HAP-1 (cell line): ENCODE measurements around the gene BEAN1.

ENCODE experiments used
- DNase-seq, 2 experiments: peaks; one replicate each; pipeline ENCODE4 v3.0.0-alpha.2; 2016 to 2020; ENCODE audit warnings: low spot score in 2 of 2
- H3K27me3 ChIP-seq: fragments of 250-450 bp; sonication (Bioruptor Pico); 2 replicates; pipeline ENCODE4 v1.5.1; 2020; ENCODE audit warnings: low read depth, mild to moderate bottlenecking, moderate library complexity
- H3K36me3 ChIP-seq: fragments of 250-450 bp; sonication (Bioruptor Pico); replicated peaks from 2 replicates; pipeline ENCODE4 v1.5.1; 2020; ENCODE audit warnings: mild to moderate bottlenecking
- H3K4me1 ChIP-seq: fragments of 250-450 bp; sonication (Bioruptor Pico); 2 replicates; pipeline ENCODE4 v1.5.1; 2020; ENCODE audit warnings: mild to moderate bottlenecking
- H3K4me3 ChIP-seq: fragments of 250-450 bp; sonication (Bioruptor Pico); 2 replicates; pipeline ENCODE4 v1.5.1; 2020; ENCODE audit warnings: mild to moderate bottlenecking, moderate library complexity
- H3K9me3 ChIP-seq: fragments of 250-450 bp; sonication (Bioruptor Pico); 2 replicates; pipeline ENCODE4 v1.5.1; 2020; ENCODE audit warnings: mild to moderate bottlenecking, moderate library complexity
- in situ Hi-C: fragments of 300-500 bp; cut with MboI; formaldehyde crosslinking; loops from 3 replicates; pipeline ENCODE4 v1.14.3; 2020; ENCODE audit warnings: low sequenced_read_pairs, inconsistent platforms, mixed read lengths

Gene BEAN1

GRCh38 chr16:66388350-66389139, 38.5 kb upstream of the BEAN1 start:
- H3K36me3 ChIP-seq, result no peaks in the 10 kb centered on the region
- in situ Hi-C loops, result no loop called here
- DNase-seq, result no peak

DNA sequence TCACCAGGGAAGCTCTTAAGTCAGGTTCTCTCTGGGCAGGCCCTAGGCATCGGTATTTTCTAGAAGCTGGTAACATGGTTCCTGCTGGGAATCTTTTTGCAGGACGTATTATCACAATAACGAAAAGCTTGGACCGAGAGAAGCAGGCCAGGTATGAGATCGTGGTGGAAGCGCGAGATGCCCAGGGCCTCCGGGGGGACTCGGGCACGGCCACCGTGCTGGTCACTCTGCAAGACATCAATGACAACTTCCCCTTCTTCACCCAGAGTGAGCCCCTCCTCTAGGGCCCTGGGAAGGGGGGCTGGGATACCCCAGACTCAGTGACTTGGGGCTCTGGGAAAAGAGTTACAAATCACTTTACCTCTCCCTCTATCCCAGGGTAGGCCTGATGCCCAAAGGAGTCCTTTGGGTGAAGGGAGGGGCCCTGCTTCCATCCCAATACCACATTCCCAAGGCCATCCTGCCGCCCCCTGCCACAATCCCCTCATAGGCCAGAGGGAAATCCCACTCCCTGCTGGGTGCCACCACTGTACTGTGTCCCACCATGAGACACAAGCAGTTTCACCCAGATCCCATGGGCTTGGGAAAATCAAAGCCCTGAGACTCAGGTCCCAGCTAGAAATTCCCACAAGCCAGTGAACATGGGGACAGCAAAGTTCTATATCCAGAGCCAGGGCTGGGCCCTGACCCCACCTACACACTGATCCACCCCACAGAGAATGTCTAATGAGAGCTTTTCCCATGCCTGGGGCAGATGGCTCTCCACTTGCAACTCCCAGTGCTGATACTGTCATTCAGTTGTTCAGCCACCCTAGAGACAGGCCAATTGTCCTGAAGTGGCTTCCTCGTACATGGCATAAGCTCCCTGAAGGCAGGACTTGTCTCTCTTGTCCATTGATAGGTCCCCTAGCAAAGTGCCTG, 37.6 kb upstream of the BEAN1 start:
- H3K27me3 ChIP-seq, result no peaks in the 10 kb centered on the region; the same call in 1 of the 2 replicates
- no peaks in the 10 kb centered on the region for H3K36me3 ChIP-seq
- no peaks in the 10 kb centered on the region for H3K4me1 ChIP-seq
- no peak for DNase-seq
- H3K4me3 ChIP-seq, result no peak overlapping the region
- H3K9me3 ChIP-seq, result no peaks in the 10 kb centered on the region
- in situ Hi-C loops, result no loop called here

More at GRCh38 chr16:66388350-66389139, 38.5 kb upstream of the BEAN1 start:
- H3K9me3 ChIP-seq, result no peaks in the 10 kb centered on the region
- no peaks in the 10 kb centered on the region; the same call in 1 of the 2 replicates for H3K27me3 ChIP-seq
- H3K4me3 ChIP-seq, result no peak overlapping the region
- H3K4me1 ChIP-seq, result no peaks in the 10 kb centered on the region

GRCh38 chr16:66390346-66391108, 36.6 kb upstream of the BEAN1 start:
- no peaks in the 10 kb centered on the region; the same call in 1 of the 2 replicates for H3K27me3 ChIP-seq
- H3K4me1 ChIP-seq, result no peaks in the 10 kb centered on the region
- no peaks in the 10 kb centered on the region for H3K9me3 ChIP-seq
- H3K4me3 ChIP-seq, result no peak overlapping the region
- DNase-seq, result no peak
- in situ Hi-C loops, result no loop called here
- H3K36me3 ChIP-seq, result no peaks in the 10 kb centered on the region

DNA sequence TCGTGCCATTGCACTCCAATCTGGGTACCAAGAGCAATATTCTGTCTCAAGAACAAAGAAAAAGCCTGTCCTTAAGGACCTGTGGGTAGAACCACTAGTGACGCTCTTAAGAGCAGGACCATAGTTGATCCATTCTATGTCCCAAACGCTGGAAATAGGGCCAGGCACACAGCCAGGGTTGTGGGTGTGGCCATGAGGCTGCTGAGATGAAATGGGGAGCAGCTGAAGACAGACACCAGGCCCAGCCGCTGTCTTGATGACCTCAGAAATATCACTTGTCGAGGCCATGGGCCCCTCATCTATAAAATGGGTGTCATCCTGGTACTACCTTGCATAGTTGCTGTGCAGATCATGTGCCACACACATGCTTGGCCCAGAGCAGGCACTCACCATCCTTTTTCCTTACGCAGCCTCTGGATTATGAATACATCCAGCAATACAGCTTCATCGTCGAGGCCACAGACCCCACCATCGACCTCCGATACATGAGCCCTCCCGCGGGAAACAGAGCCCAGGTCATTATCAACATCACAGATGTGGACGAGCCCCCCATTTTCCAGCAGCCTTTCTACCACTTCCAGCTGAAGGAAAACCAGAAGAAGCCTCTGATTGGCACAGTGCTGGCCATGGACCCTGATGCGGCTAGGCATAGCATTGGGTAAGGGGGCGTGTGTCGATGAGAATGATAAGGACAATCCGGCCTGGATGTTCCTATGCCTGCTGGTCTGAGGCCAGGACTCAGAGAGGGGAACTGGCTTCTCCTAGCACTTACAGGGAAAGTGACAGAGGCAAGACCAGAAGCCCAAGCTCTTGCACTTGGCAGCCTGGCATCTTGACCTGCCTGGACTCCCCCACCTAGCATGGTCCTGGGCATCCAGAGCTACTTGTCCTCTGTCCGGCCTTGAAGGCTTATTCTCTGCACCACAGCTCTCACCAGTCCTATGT, 35.1 kb upstream of the BEAN1 start:
- H3K9me3 ChIP-seq, result no peaks in the 10 kb centered on the region
- in situ Hi-C loops, result no loop called here
- H3K36me3 ChIP-seq, result no peaks in the 10 kb centered on the region
- H3K4me1 ChIP-seq, result no peaks in the 10 kb centered on the region
- no peaks in the 10 kb centered on the region for H3K27me3 ChIP-seq
- no peak overlapping the region for H3K4me3 ChIP-seq
- DNase-seq, result no peak

DNA sequence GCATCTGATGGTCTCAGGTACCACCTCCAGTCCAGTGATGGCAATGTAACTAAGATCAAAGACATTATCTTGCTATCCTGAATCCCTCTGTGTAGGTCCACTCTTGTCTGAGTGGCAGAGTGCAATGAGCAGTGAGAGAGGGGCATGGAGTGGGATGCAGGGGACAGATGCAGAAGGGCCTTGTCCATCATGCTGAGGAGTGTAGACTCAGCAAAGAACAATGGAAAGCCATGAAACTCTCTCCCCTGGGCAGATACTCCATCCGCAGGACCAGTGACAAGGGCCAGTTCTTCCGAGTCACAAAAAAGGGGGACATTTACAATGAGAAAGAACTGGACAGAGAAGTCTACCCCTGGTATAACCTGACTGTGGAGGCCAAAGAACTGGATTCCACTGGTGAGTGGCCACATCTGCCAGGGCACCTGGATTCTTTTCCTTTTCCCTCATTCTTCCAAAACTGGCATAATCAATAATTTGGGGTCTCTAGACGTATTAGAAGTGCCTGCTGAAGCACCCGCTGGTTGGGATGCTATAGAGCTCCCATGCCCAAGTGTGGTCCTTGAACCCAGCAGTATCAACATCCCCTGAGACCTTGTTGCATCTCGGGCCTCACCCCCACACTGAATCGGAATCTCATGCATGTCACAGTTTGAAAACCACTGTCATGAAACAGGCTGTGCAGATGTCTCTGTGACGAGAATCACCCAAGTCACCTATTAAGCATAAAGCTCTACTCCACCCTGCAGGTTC, 31.1 kb upstream of the BEAN1 start:
- Histone ChIP-seq H3K9me3 (no peaks in the 10 kb centered on the region), H3K4me1 (peaks cover 9% of the 10 kb centered on the region), H3K4me3 (no peak overlapping the region), H3K36me3 (no peaks in the 10 kb centered on the region), H3K27me3 (no peaks in the 10 kb centered on the region)
- no peak for DNase-seq
- in situ Hi-C loops, result no loop called here

- DNase-seq, result no peak
- Histone ChIP-seq H3K27me3 (no peaks in the 10 kb centered on the region), H3K36me3 (no peaks in the 10 kb centered on the region), H3K4me3 (no peak overlapping the region), H3K9me3 (no peaks in the 10 kb centered on the region), H3K4me1 (peaks cover 9% of the 10 kb centered on the region)
- in situ Hi-C loops, result no loop called here
Measured at GRCh38 chr16:66397736-66398433, 29.2 kb upstream of the BEAN1 start.

GRCh38 chr16:66399031-66399430, 28.1 kb upstream of the BEAN1 start:
- no peaks in the 10 kb centered on the region for H3K9me3 ChIP-seq
- no peaks in the 10 kb centered on the region for H3K27me3 ChIP-seq
- no peaks in the 10 kb centered on the region for H3K36me3 ChIP-seq
- no peak overlapping the region for H3K4me3 ChIP-seq
- no peak for DNase-seq
- in situ Hi-C loops, result no loop called here
- peaks cover 9% of the 10 kb centered on the region for H3K4me1 ChIP-seq

- in situ Hi-C loops, result loop anchor here (10.0 to 25.0 kb wide), 2 partner anchors 337 to 465 kb away; no protein-coding TSS in a partner anchor
- peak; percentile 88 to 90 for DNase-seq
Measured at GRCh38 chr16:66399930-66400329, 27.2 kb upstream of the BEAN1 start.

DNA sequence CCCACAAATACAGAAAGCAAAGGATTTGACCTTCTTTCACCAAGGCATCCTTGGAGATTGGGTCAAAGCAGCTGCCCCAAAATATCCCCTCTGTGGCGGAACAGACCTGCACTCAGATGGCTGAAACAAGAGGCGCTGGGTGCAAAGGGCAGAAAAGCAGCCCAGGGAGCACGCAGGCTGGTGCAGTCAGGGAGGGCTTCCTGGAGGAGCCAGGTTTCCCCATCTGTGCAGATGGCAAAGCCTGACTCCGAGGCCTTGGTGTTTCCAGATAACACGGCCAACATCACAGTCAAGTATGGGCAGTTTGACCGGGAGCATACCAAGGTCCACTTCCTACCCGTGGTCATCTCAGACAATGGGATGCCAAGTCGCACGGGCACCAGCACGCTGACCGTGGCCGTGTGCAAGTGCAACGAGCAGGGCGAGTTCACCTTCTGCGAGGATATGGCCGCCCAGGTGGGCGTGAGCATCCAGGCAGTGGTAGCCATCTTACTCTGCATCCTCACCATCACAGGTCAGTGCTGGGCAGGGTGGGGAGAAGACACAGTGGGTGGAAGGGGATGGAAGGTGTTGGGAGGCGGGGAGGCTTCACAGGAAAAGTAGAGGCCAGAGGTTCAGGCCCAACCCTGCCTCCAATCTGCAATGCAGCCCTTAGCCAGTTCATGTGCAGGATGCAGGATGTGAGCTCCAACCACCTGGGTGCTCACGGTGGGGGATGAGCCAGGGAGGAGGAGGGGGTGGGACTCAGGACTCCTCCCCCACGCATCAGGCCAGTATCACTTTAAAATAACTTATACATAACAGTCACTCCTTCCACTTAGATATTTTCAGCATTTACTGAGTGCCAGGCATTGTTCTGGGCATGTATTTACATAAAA, 26.4 kb upstream of the BEAN1 start:
- H3K27me3 ChIP-seq, result no peaks in the 10 kb centered on the region
- no peak for DNase-seq
- no peak overlapping the region for H3K4me3 ChIP-seq
- no peaks in the 10 kb centered on the region for H3K36me3 ChIP-seq
- H3K9me3 ChIP-seq, result no peaks in the 10 kb centered on the region
- in situ Hi-C loops, result loop anchor here (10.0 to 25.0 kb wide), 2 partner anchors 337 to 464 kb away; no protein-coding TSS in a partner anchor
- H3K4me1 ChIP-seq, result peaks cover 9% of the 10 kb centered on the region

More at GRCh38 chr16:66399930-66400329, 27.2 kb upstream of the BEAN1 start:
- Histone ChIP-seq H3K27me3 (no peaks in the 10 kb centered on the region), H3K9me3 (no peaks in the 10 kb centered on the region), H3K4me3 (no peak overlapping the region), H3K36me3 (no peaks in the 10 kb centered on the region), H3K4me1 (peaks cover 9% of the 10 kb centered on the region)

- peaks cover 9% of the 10 kb centered on the region for H3K4me1 ChIP-seq
- DNase-seq, result no peak
- H3K36me3 ChIP-seq, result no peaks in the 10 kb centered on the region
- in situ Hi-C loops, result loop anchor here (10.0 to 25.0 kb wide), 2 partner anchors 336 to 463 kb away; no protein-coding TSS in a partner anchor
- no peaks in the 10 kb centered on the region for H3K27me3 ChIP-seq
- H3K9me3 ChIP-seq, result no peaks in the 10 kb centered on the region
- no peak overlapping the region for H3K4me3 ChIP-seq
Measured at GRCh38 chr16:66401610-66402009, 25.5 kb upstream of the BEAN1 start.

DNA sequence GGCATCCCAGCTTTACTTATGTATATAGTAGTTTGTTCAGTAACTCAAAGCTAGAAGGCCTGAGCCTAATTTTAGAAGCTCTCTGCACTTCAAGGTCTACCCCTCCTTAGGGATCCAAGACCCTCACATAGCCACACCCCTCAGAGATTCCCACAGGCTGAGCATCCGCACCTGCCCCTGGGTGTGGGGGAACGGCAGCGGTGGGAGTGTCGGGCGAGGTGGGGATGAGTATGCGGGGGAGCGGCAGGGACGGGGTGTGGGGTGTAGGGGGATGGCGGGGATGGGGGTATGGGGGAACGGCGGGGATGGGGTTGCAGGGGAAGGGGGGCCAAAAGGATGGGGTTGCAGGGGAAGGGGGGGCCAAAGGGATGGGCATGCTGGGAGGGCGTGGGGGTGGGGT, 24.9 kb upstream of the BEAN1 start:
- H3K4me3 ChIP-seq, result no peak overlapping the region
- H3K4me1 ChIP-seq, result peaks cover 11% of the 10 kb centered on the region
- H3K36me3 ChIP-seq, result no peaks in the 10 kb centered on the region
- no peak for DNase-seq
- no peaks in the 10 kb centered on the region for H3K27me3 ChIP-seq
- in situ Hi-C loops, result loop anchor here (10.0 to 25.0 kb wide), 2 partner anchors 335 to 463 kb away; no protein-coding TSS in a partner anchor
- H3K9me3 ChIP-seq, result no peaks in the 10 kb centered on the region
